DND-41 (cell line): ENCODE measurements around the gene RAB3B.

Experiments used
- ATAC-seq: fragments of 200-7000 bp; cut with Tn5 transposase; 3 replicates; pipeline ENCODE4 v1.9.1; 2021; ENCODE audit warnings: low read depth; ENCODE audit not compliant: insufficient read depth
- DNase-seq: peaks from one replicate; pipeline ENCODE4 v3.0.0-alpha.2; 2020
- H2AFZ ChIP-seq: 2 replicates; pipeline ENCODE4 v1.6.0; 2012; ENCODE audit warnings: low read depth, low read length
- H3K27ac ChIP-seq: 2 replicates; pipeline ENCODE4 v1.5.1; 2012; ENCODE audit warnings: low read length, inconsistent platforms
- H3K27me3 ChIP-seq: fragments of 200-600 bp; sonication (generic); 2 replicates; pipeline ENCODE4 v1.6.0; 2012; ENCODE audit warnings: low read length, mild to moderate bottlenecking, inconsistent platforms; ENCODE audit not compliant: insufficient read depth, poor library complexity
- H3K36me3 ChIP-seq: 2 replicates; pipeline ENCODE4 v1.5.1; 2012; ENCODE audit warnings: low read length, inconsistent platforms; ENCODE audit not compliant: insufficient read depth
- H3K4me1 ChIP-seq: 2 replicates; pipeline ENCODE4 v1.5.1; 2012; ENCODE audit warnings: mild to moderate bottlenecking, low read length; ENCODE audit not compliant: insufficient read depth
- H3K4me2 ChIP-seq: 2 replicates; pipeline ENCODE4 v1.6.0; 2012; ENCODE audit warnings: mild to moderate bottlenecking, moderate library complexity, low read length, inconsistent platforms; ENCODE audit not compliant: insufficient read depth
- H3K4me3 ChIP-seq, 2 experiments: fragments of 200-600 bp in 1 of 2; shearing (Covaris generic) in 1 of 2; 2 replicates each; pipeline ENCODE4 v1.5.1; 2012 to 2016; ENCODE audit warnings: inconsistent platforms in 2 of 2, low read length in 2 of 2, mild to moderate bottlenecking in 2 of 2, low read depth in 1 of 2, moderate library complexity in 1 of 2
- H3K79me2 ChIP-seq: 2 replicates; pipeline ENCODE4 v1.6.0; 2012; ENCODE audit warnings: low read length, inconsistent platforms; ENCODE audit not compliant: insufficient read depth
- H3K9ac ChIP-seq: 2 replicates; pipeline ENCODE4 v1.6.0; 2012; ENCODE audit warnings: low read depth, mild to moderate bottlenecking, inconsistent platforms, low read length, moderate library complexity
- H3K9me3 ChIP-seq: 2 replicates; pipeline ENCODE4 v1.5.1; 2012; ENCODE audit warnings: low read length, moderate library complexity, mild to moderate bottlenecking, inconsistent platforms; ENCODE audit not compliant: insufficient read depth, severe bottlenecking
- H4K20me1 ChIP-seq: 2 replicates; pipeline ENCODE4 v1.6.0; 2012; ENCODE audit warnings: low read length; ENCODE audit not compliant: insufficient read depth
- EZH2 ChIP-seq: IDR thresholded peaks from 3 replicates; pipeline ENCODE4 v1.6.1; 2012; ENCODE audit warnings: borderline replicate concordance, low read depth, mild to moderate bottlenecking, moderate library complexity, low read length, inconsistent platforms; ENCODE audit not compliant: severe bottlenecking
- TF ChIP-seq, protein P1 (sequence below): IDR thresholded peaks from 2 replicates; pipeline ENCODE4 v1.5.1; 2012; ENCODE audit warnings: borderline replicate concordance, low read length, moderate library complexity, mild to moderate bottlenecking; ENCODE audit not compliant: poor library complexity, severe bottlenecking; ENCODE audit errors: extremely low read depth

RAB3B gene

DNA sequence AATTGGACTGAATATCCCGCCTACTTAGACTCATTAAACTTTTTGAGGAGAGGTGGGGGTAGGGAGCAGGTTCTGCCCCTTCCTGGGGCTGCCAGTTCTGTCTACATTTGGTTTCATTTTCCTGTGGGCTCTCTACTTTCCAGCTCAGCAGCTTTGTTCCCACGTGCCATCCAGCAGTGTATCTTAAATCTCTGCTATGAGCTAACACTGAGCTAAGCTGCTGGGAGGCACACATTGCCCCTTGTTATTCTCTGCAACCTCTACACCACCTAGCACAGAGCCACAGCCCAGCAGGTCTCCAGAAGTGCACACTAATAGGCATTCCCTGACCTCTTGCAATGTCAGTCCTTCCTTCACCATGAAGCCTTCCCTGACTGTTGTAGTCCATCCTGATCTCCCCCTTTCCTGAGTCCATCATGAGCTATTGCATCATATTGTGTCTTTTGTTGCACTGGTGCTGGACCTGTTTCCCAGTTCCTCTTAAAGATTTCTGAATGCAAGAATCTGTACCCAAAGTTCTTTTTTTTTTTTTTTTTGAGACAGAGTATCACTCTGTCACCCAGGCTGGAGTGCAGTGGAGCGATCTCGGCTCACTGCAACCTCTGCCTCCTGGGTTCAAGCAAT, 83.3 kb downstream of the RAB3B start:
- H3K9me3 ChIP-seq, result no peaks in the 10 kb centered on the region
- TF ChIP-seq, protein P1, sequence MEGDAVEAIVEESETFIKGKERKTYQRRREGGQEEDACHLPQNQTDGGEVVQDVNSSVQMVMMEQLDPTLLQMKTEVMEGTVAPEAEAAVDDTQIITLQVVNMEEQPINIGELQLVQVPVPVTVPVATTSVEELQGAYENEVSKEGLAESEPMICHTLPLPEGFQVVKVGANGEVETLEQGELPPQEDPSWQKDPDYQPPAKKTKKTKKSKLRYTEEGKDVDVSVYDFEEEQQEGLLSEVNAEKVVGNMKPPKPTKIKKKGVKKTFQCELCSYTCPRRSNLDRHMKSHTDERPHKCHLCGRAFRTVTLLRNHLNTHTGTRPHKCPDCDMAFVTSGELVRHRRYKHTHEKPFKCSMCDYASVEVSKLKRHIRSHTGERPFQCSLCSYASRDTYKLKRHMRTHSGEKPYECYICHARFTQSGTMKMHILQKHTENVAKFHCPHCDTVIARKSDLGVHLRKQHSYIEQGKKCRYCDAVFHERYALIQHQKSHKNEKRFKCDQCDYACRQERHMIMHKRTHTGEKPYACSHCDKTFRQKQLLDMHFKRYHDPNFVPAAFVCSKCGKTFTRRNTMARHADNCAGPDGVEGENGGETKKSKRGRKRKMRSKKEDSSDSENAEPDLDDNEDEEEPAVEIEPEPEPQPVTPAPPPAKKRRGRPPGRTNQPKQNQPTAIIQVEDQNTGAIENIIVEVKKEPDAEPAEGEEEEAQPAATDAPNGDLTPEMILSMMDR, result no peak
- TF ChIP-seq EZH2, result no peak
- peak; percentile 96 for ATAC-seq
- no peak overlapping the region for H3K9ac ChIP-seq
- H2AFZ ChIP-seq, result no peak overlapping the region
- no peak overlapping the region for H3K4me3 ChIP-seq
- peak overlapping the region; percentile 37; the same call in 1 of the 2 replicates for H3K4me2 ChIP-seq
- no peaks in the 10 kb centered on the region for H4K20me1 ChIP-seq
- H3K27ac ChIP-seq, result no peak overlapping the region
- peaks cover 7% of the 10 kb centered on the region for H3K27me3 ChIP-seq
- no peaks in the 10 kb centered on the region for H3K79me2 ChIP-seq
- peaks cover 6% of the 10 kb centered on the region for H3K4me1 ChIP-seq
- DNase-seq, result peak; percentile 57
- no peaks in the 10 kb centered on the region for H3K36me3 ChIP-seq

DNA sequence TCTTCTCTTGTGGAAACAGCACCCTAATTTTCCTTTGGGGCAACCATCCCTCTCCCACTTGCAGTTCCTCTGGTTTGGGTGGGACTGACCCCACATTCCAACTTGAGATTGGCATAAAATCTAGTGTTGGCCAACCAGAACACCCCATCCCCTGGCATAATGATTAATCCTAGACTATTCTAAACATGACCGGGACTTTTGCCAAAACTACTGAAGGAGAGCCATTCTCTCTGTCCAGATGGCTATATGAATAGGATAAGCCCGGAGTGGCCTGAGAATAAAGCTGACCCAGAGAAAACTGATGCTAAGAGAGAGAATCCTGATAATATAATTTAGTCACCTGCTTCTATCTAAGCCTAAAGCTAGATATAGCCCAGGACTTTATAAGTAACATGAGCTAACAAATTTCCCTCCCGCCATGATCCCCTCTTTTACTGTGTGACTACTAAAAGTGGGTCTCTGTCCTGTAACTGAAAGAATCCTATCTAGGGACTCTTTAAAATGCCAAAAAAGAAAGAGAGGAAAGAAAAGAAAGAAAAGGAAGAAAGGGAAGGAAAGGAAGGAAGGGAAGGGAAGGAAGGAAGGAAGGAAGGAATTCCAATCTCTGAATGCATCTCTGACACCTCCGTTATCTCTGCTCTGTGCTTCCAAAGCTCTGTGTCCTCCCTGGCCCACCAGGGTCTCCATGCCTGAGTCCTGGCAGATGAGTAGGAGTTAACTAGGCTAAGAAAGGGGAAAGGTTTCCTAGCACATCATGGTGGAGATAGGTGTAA, 84.0 kb downstream of the RAB3B start:
- Histone ChIP-seq H2AFZ (no peak overlapping the region), H4K20me1 (no peaks in the 10 kb centered on the region), H3K4me1 (peaks cover 6% of the 10 kb centered on the region), H3K9ac (no peak overlapping the region), H3K4me3 (no peak overlapping the region), H3K27ac (no peak overlapping the region), H3K27me3 (peaks cover 7% of the 10 kb centered on the region), H3K79me2 (no peaks in the 10 kb centered on the region), H3K4me2 (peak overlapping the region; percentile 37; the same call in 1 of the 2 replicates), H3K36me3 (no peaks in the 10 kb centered on the region), H3K9me3 (no peaks in the 10 kb centered on the region)
- no peak for TF ChIP-seq EZH2
- TF ChIP-seq, protein P1, result no peak
- ATAC-seq (no peak), DNase-seq (no peak)

DNA sequence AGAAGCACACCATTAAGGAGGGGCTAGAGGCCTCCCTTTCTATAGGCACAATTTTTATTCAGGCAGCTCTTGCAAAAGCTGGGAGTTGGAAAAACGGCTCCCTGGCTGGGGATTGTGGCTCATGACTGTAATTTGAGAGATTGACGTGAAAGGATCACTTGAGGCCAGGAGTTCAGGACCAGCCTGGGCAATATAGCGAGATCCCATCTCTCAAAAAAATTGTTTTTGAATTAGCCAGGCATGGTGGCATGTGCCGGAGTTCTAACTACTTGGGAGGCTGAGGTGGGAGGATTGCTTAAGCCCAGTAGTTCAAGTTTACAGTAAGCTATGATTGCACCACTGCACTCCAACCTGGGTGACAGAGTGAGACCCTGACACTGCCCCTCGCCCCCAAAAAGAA, 88.0 kb downstream of the RAB3B start:
- H3K4me3 ChIP-seq, result no peak overlapping the region
- peaks cover 6% of the 10 kb centered on the region for H3K4me1 ChIP-seq
- H3K9me3 ChIP-seq, result no peaks in the 10 kb centered on the region
- no peak overlapping the region for H3K9ac ChIP-seq
- TF ChIP-seq, protein P1, result no peak
- TF ChIP-seq EZH2, result no peak
- DNase-seq (no peak), ATAC-seq (no peak)
- H3K79me2 ChIP-seq, result no peaks in the 10 kb centered on the region
- no peaks in the 10 kb centered on the region for H3K36me3 ChIP-seq
- H4K20me1 ChIP-seq, result no peaks in the 10 kb centered on the region
- peaks cover 4% of the 10 kb centered on the region for H3K27me3 ChIP-seq
- no peak overlapping the region for H3K27ac ChIP-seq
- H3K4me2 ChIP-seq, result no peak overlapping the region
- no peak overlapping the region for H2AFZ ChIP-seq
